Limb (tissue), 2 donors: ENCODE results near the gene TFB1M.

Source experiments
- DNase-seq, 2 donors: peaks; one replicate each; pipeline ENCODE4 v3.0.0-alpha.2; 2016; ENCODE audit errors: extremely low spot score in 2 of 2

Gene TFB1M

GRCh38 chr6:155212616-155213380 lies 101.5 kb downstream of the TFB1M start:
- peak in 1 of 2 donors; percentile 53 for DNase-seq

- DNase-seq: no peak
Observed at GRCh38 chr6:155212106-155212505, 102.2 kb downstream of the TFB1M start.

- DNase-seq: peak in 1 of 2 donors; percentile 4
Observed at GRCh38 chr6:155207223-155207622, 107.1 kb downstream of the TFB1M start.
